H7 (cell line): ENCODE data around the gene OTUD7B. TPM values are rescaled to one million over a fixed set of nuclear protein-coding genes. Genes with fewer than 3 reads are reported as not detected.
"Not testable (repeated sequence)": the region's sequence is repeated elsewhere in the genome, so short reads cannot be mapped to it uniquely, and the experiment has no call there.

Source experiments
- DNase-seq: peaks from one replicate; pipeline ENCODE4 v3.0.0; 2012
- H3K27me3 ChIP-seq: 2 replicates; pipeline ENCODE4 v1.6.0; 2011; ENCODE audit warnings: mild to moderate bottlenecking, low read length; ENCODE audit not compliant: control insufficient read depth, insufficient read depth
- H3K36me3 ChIP-seq: replicated peaks from 2 replicates; pipeline ENCODE4 v1.5.1; 2011; ENCODE audit warnings: low read length; ENCODE audit not compliant: control insufficient read depth, insufficient read depth
- H3K4me3 ChIP-seq: 2 replicates; pipeline ENCODE4 v1.5.1; 2011; ENCODE audit warnings: low read depth, mild to moderate bottlenecking, control low read depth, low read length, moderate library complexity; ENCODE audit not compliant: insufficient read depth
- total RNA-seq: library from RNA; depleted of rRNA; stranded (reverse); fragments of >200 nt; shearing (Covaris generic); gene quantifications from 2 replicates; pipeline ENCODE4 v1.2.3, GENCODE V29; 2014

Gene OTUD7B
- total RNA-seq, 1 experiment from 2014 or later: 17.4 TPM

DNA sequence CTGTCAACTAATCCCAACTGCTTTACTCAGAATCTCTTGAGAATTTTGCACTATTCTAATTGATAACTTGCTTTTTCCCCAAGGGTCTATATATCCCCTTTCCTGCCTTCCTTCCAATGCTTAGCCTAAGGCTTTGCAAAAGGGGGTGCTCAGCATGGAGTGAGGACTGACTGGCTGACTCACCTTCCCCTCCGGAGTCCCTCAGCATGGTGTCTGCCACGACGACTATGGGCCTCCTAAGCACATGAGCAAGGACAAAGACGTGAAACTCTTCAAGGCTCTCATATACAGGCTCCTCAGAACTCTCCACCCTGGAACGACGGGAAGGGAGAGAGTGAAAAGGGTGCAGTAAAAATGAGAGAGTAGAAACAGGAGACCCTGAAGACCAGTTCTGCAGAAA lies 60.6 kb downstream of the OTUD7B start:
- Histone ChIP-seq H3K36me3 (peaks cover 23% of the 10 kb centered on the region), H3K4me3 (no peak overlapping the region), H3K27me3 (no peaks in the 10 kb centered on the region)
- DNase-seq: no peak

DNA sequence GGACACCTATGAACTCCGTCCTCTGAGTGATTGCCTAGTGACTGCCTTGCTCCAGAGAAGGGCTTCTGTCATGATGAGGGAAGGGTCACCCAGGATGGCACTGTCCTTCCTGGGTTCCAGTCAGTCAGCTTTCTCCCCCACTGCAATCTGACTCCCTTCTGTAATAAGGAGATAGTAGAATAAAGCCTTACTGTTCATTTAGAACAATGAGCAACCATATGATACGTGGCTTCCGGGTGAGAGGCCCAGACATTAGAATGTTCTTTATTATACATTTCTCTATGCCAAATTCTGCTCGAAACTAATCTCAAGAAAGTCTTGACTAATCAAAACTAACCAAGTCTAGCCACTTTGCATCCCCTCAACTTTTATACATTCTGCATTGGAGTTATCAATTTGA lies 65.3 kb downstream of the OTUD7B start:
- no peak for DNase-seq
- peaks cover 26% of the 10 kb centered on the region for H3K36me3 ChIP-seq
- no peak overlapping the region for H3K4me3 ChIP-seq
- H3K27me3 ChIP-seq: no peaks in the 10 kb centered on the region

DNA sequence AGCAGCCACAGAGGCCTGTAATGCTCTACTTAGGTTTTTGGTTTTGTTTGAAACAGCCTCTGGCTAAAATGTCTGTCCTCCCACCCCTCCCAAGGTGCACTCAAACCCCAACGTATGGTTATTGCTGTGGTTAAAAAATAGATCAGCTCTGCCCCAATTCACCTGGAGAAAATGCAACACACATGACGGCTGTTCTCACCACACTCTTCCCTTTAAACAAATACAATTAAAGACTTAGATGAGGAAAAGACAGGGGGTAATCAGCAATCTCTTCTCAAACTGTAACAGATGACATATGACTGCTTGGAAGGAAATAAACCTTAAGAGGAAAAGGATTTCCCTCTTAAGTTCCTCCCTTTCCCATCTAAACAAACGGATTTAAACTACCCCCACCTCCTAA lies 67.6 kb downstream of the OTUD7B start:
- no peak for DNase-seq
- H3K27me3 ChIP-seq: no peaks in the 10 kb centered on the region
- peaks cover 17% of the 10 kb centered on the region for H3K36me3 ChIP-seq
- H3K4me3 ChIP-seq: no peak overlapping the region

DNA sequence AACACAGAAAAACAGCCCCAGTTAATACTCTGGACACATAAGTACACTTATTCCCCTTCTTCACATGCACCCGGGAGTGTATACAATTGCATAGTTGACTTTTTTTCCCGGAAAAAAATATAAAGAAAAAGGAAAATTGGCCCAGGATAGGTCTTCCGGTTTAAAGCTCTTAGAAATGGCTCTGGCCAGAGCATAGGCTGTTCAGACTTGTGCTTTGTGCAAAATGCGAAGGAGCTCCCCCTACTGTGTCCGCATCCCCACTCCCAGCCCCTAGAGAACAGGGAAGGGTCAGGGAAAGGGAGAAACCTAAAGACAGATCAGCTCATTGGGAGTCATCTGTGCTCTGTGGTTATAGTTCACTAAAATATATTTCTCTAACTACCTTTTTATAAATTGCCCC lies 68.3 kb downstream of the OTUD7B start:
- Histone ChIP-seq H3K27me3 (no peaks in the 10 kb centered on the region), H3K36me3 (peaks cover 14% of the 10 kb centered on the region), H3K4me3 (no peak overlapping the region)
- peak; percentile 84 for DNase-seq

DNA sequence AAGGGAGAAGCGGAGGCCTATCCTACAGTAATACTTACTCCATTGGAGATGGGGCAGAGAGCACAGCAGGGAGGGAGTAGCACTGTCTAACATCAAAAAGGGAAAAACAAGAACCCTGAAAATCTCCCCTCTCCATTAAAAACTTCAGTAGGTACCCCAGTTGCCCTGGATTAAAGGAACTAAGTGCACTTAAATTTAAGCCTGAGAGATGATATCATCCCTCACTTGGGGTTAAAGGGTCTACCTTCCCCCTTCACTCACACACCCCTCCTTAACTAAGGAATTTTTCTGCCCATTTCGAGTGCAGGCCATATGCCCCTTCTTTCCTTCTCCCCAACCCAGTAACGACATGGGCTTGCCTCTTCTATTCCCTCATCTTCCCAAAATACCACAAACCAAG lies 70.1 kb downstream of the OTUD7B start:
- Histone ChIP-seq H3K27me3 (no peaks in the 10 kb centered on the region), H3K36me3 (peaks cover 11% of the 10 kb centered on the region), H3K4me3 (no peak overlapping the region)
- no peak for DNase-seq

DNA sequence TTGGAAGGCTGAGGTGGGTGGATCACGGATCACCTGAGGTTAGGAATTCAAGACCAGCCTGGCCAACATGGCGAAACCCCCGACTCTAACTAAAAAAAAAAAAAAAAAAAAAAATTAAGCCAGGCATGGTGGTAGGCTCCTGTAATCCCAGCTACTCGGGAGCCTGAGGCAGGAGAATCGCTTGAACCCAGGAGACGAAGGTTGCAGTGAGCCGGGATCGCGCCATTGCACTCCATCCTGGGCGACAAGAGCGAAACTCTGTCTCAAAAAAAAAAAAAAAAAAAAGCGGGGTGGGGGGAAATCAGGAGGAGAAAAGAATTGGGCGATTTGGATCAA lies 71.9 kb downstream of the OTUD7B start:
- H3K27me3 ChIP-seq: not testable (repeated sequence)
- peak overlapping the region; percentile 22 for H3K4me3 ChIP-seq

DNA sequence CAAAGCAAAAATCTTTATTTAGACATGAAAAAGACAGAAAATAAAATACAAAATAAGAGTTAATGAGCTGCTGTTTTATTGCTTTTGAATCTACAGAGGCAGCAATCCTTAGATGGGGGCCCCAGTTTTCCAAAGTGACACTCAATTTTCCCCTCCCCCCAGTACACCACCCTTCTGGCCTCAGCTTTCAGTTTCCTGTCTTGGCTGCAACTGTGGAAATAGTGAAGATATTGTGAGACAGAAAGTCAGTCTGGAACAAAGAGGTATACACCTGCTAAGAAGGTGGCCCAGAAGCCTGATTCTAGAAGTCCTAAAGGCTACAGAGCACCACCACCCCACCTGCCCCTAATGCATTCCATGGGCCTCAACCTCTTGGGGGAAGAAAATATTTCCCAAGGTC lies 72.8 kb downstream of the OTUD7B start:
- H3K36me3 ChIP-seq: no peaks in the 10 kb centered on the region
- H3K4me3 ChIP-seq: no peak overlapping the region
- no peak for DNase-seq
- H3K27me3 ChIP-seq: no peaks in the 10 kb centered on the region

More for the DNA sequence above, 71.9 kb downstream of the OTUD7B start:
- not testable (repeated sequence) for H3K36me3 ChIP-seq, DNase-seq

DNA sequence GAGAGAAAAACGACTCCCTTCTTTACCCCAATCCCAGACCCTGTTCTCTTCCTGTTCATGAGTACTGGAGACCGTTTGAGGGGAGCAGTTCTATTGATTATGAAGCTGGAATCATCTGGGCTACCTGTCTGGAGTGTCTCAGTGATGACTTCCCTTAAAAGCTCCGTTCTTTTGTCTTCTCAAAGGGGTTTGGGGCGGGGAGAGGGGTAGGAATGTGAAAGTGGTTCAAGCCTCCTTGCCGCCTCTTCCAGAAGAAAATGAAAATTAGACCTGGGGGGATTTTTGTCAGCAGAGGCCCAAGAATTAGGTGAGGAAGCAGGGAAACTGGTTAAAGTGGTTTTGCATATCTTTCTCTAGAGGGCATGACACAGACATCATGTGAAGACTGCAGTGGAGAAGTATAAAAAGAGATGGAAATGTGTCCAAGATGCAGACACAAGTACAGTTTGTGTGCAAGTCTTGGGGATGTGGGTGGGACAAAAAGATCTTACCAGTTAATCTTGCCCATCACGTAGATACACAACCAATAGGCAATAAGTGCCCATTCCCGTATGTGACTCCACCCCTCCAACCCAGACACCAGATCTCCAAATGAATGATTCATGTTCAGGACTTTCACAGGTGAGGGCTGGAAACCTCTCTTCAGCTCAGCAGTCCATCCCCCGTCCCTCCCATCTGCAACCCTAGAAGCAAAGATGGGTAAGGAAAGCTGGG lies 73.4 kb downstream of the OTUD7B start:
- Histone ChIP-seq H3K4me3 (peak overlapping the region; percentile 53), H3K27me3 (no peaks in the 10 kb centered on the region), H3K36me3 (no peaks in the 10 kb centered on the region)
- no peak for DNase-seq

DNA sequence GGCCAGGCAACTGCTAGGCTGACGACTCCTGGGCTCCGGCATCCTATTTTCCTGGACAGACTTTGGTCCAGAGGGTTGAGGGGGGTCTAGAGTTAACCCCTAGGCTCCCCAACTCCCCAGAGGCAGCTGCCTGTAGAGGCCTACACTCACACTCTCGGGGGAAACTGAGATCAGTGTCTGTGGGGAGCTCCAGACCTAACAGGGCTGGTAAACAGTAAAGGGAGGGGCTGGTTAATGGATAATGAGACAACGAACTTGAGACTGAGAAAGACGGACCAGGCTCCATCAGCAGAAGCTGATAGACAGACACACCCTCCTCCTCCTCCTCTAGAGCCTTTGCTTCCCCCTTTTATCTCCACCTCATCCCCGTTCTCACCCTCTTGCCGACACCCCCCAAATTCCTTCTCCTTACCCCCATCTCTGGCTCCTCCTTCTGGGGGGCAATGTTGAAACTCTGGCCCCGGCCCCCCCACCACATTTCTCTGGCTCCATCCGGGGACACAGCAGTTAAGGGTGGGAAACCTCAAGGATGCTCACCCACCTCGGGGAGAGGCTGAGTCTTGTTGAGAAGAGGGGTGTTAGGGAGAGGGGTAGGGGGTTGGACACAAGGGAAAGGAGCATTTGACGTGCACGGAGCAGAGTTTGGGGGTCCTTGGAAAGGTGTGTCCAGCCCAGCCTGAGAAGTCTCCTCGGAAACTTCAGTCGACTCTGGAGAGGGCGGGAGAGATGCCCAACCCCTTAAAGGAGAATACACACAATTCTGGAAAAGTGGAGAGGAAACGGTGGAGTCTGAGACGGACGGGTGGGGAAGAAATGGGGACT lies 74.1 kb downstream of the OTUD7B start, which contains the start of gene MTMR11:
Gene MTMR11, minus strand, starts transcription at position 710 of the 822 bp plus-strand sequence. Its CDS starts 232 bp downstream, at position 478.
- DNase-seq: no peak
- Histone ChIP-seq H3K27me3 (no peaks in the 10 kb centered on the region), H3K36me3 (no peaks in the 10 kb centered on the region), H3K4me3 (peak within 1 kb of the TSS; percentile 53)

DNA sequence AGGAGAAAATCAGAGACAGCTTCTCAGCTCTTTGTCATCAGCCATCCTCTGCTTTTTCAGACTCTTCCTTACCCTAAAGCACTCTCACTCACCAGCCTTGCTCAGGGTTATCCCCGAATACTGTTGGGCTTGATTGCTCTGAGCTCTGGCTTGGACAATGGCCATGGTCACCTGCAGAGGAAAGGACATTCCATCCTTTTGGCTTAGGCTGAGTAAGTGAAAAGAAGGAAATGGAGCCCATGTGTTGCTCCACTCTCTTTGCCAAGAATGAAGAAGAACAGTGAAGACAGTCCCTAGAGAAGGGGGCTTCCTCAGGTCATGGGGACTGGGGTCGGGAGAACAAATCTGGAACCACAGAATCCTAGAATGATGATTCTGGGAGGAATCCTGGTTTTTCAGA lies 76.2 kb downstream of the OTUD7B start:
- Histone ChIP-seq H3K27me3 (no peaks in the 10 kb centered on the region), H3K36me3 (no peaks in the 10 kb centered on the region), H3K4me3 (no peak overlapping the region)
- DNase-seq: no peak

DNA sequence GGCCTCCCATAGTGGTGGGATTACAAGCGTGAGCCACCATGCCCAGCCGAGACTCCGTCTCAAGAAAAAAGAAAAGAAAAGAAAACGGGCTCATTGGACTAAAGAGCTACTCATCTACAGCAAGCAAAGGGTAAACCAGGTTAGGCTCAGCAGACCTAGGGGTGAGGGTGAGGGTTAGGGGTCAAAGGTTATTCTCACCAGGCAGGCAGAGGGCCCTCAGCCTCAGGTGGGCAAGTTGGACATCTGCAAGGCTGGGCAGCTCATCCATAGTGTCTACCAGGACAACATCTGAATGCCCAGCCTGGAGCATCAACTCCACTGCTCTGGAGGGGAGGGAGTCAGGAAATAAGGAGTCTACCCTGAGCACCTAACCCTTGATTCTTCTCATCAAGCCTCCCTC lies 77.3 kb downstream of the OTUD7B start:
- H3K36me3 ChIP-seq: no peaks in the 10 kb centered on the region
- no peak for DNase-seq
- H3K27me3 ChIP-seq: no peaks in the 10 kb centered on the region
- no peak overlapping the region for H3K4me3 ChIP-seq

DNA sequence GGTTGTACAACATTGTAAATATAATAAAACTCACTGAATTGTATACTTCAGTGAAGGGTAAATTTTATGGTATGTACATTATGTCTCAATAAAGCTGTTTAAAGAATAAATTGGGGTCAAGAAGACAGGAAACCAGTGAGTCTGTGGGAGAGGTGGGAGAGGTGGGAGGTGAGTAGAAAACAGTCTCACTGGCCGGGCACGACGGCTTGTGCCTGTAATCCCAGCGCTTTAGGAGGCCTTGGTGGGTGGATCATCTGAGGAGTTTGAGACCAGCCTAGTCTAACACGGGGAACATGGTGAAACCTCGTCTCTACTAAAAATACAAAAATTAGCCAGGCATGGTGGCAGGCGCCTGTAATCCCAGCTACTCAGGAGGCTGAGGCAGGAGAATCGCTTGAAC lies 78.1 kb downstream of the OTUD7B start:
- no peak for DNase-seq
- no peaks in the 10 kb centered on the region for H3K27me3 ChIP-seq
- no peaks in the 10 kb centered on the region for H3K36me3 ChIP-seq
- no peak overlapping the region for H3K4me3 ChIP-seq

DNA sequence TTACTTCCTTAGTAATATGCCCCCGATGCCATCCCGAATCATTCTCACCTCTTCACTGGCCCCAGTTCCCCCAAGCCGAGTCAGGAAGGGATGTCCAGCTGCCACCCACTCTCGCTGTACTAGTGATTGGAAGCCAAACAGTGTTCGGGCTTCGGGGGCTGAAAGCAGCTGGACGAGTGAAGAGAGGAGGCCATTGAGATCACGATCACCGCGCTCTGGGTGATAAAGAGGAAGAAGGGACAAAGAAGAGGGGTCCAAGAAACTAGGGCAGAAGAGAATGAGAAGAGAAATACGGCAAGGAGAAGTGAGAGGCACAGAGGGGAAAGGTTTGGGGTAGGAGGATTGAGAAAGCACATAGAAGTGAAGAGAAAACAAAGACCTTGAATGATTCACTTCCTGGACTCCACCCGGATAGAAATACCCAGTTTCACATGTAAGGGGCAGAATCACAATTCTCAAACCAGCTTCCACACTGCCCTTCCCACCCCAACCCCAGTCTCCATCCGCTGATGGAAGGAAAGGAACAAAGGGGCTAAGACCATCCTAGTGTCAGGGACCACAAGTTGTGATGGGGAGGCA lies 79.2 kb downstream of the OTUD7B start:
- no peaks in the 10 kb centered on the region for H3K27me3 ChIP-seq
- H3K36me3 ChIP-seq: peaks cover 4% of the 10 kb centered on the region
- DNase-seq: no peak
- H3K4me3 ChIP-seq: no peak overlapping the region

DNA sequence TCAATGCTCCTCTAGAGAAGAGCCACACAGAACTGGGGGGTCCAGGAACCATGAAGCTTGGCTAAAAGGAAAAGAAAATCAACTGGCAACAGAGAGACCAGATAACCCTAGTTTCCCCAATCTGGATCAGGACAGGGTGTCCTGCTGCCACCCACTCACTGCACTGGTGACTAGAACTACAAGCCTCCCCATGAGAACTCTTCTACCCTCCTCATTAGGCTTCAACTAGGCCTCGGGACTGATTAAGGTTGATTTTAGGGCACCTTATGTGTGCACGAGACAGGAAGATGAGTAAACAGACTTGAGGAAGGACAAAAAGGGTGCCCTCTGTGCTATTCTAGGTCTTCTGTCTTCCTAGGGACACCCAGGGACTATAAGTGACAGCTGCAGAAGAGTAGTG lies 80.7 kb downstream of the OTUD7B start:
- peaks cover 16% of the 10 kb centered on the region for H3K36me3 ChIP-seq
- DNase-seq: no peak
- H3K4me3 ChIP-seq: no peak overlapping the region
- H3K27me3 ChIP-seq: no peaks in the 10 kb centered on the region

DNA sequence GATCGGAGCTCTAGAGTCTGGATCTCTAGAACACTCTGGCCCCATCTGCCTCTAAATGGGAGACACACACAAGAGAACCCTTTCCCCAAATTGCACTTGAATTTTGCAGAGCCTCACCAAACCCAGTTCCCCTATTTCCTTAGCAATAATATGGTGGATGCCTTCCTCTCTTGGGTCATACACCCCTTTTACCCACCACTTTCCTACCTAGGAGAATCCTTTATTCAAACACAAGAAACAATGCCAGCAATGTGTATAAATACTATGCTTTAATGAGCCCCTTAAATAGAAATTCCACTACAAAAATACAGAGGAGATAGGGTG lies 82.2 kb downstream of the OTUD7B start:
- DNase-seq: no peak
- Histone ChIP-seq H3K36me3 (peaks cover 24% of the 10 kb centered on the region), H3K4me3 (peak overlapping the region; percentile 95), H3K27me3 (no peaks in the 10 kb centered on the region)
